HEK293 (cell line): Measurements from ENCODE around the gene SFMBT2.

Experiments
- CTCF ChIA-PET: fragments of 350-600 bp; formaldehyde crosslinking; extraction: SDS; loops from one replicate; lab custom pipeline; 2021; ENCODE audit warnings: antibody characterized with exemption; lab: Yijun Ruan, JAX
- POLR2A ChIA-PET: fragments of 300-600 bp; formaldehyde crosslinking; extraction: SDS; loops from one replicate; lab custom pipeline; 2020; ENCODE audit warnings: antibody characterized with exemption, inconsistent platforms; lab: Yijun Ruan, JAX
- H3K27ac ChIP-seq: fragments of 200-500 bp; sonication (Bioruptor generic); 2 replicates; pipeline ENCODE4 v1.5.1; 2014; ENCODE audit warnings: low read depth, low read length, control low read depth, inconsistent platforms; ENCODE audit errors: extremely low read depth
- H3K36me3 ChIP-seq, 2 experiments: fragments of 200-500 bp in 1 of 2; sonication (Bioruptor generic) in 1 of 2; 1 replicate in 1 of 2; 2 replicates in 1 of 2; pipeline ENCODE4 v1.5.1; 2014 to 2017; ENCODE audit warnings: inconsistent platforms in 2 of 2, low read length in 2 of 2; ENCODE audit not compliant: control insufficient read depth in 2 of 2, insufficient read depth in 1 of 2
- H3K4me1 ChIP-seq: fragments of 200-500 bp; sonication (Bioruptor generic); 2 replicates; pipeline ENCODE4 v1.5.1; 2014; ENCODE audit warnings: mild to moderate bottlenecking, low read length, inconsistent platforms; ENCODE audit not compliant: control insufficient read depth, insufficient read depth
- H3K4me3 ChIP-seq: 2 replicates; pipeline ENCODE4 v1.5.1; 2011; ENCODE audit warnings: low read depth, mild to moderate bottlenecking, control low read depth, low read length, moderate library complexity
- H3K9me3 ChIP-seq: fragments of 200-500 bp; sonication (Bioruptor generic); 2 replicates; pipeline ENCODE4 v1.5.1; 2014; ENCODE audit warnings: low read depth, low read length, inconsistent platforms; ENCODE audit not compliant: control insufficient read depth, insufficient read depth
- GLI4 ChIP-seq: fragments of 450-650 bp; formaldehyde crosslinking; IDR thresholded peaks from 2 replicates; pipeline ENCODE4 v1.5.1; 2016; ENCODE audit warnings: missing biosample characterization, missing genetic modification characterization
- HIC1 ChIP-seq: fragments of 450-650 bp; formaldehyde crosslinking; IDR thresholded peaks from 2 replicates; pipeline ENCODE4 v1.5.1; 2016; ENCODE audit warnings: missing biosample characterization, missing genetic modification characterization
- IKZF3 ChIP-seq: fragments of 450-650 bp; IDR thresholded peaks from 2 replicates; pipeline ENCODE4 v1.5.0; 2018; ENCODE audit warnings: missing biosample characterization, mild to moderate bottlenecking, missing genetic modification characterization, moderate library complexity
- INSM2 ChIP-seq: fragments of 450-650 bp; formaldehyde crosslinking; IDR thresholded peaks from 2 replicates; pipeline ENCODE4 v1.5.1; 2016; ENCODE audit warnings: missing biosample characterization, missing genetic modification characterization
- MYNN ChIP-seq: fragments of 450-650 bp; formaldehyde crosslinking; IDR thresholded peaks from 2 replicates; pipeline ENCODE4 v1.5.1; 2016; ENCODE audit warnings: missing biosample characterization, missing genetic modification characterization, borderline replicate concordance
- SETDB1 ChIP-seq: IDR thresholded peaks from one replicate; pipeline ENCODE4 v1.6.1; 2017; ENCODE audit warnings: mild to moderate bottlenecking, low read length, moderate library complexity, mixed read lengths; ENCODE audit not compliant: insufficient read length
- TRIM28 ChIP-seq: IDR thresholded peaks from 2 replicates; pipeline ENCODE4 v1.6.1; 2011; ENCODE audit warnings: low read length, control low read depth, borderline replicate concordance
- ZBTB17 ChIP-seq: fragments of 450-650 bp; formaldehyde crosslinking; IDR thresholded peaks from 2 replicates; pipeline ENCODE4 v1.5.1; 2016; ENCODE audit warnings: missing biosample characterization, missing genetic modification characterization
- ZEB2 ChIP-seq: fragments of 450-650 bp; formaldehyde crosslinking; IDR thresholded peaks from 2 replicates; pipeline ENCODE4 v1.5.1; 2016; ENCODE audit warnings: missing biosample characterization, missing genetic modification characterization
- ZNF121 ChIP-seq: fragments of 450-650 bp; formaldehyde crosslinking; IDR thresholded peaks from 2 replicates; pipeline ENCODE4 v1.5.1; 2016; ENCODE audit warnings: missing biosample characterization, missing genetic modification characterization
- ZNF19 ChIP-seq: fragments of 450-650 bp; formaldehyde crosslinking; IDR thresholded peaks from 2 replicates; pipeline ENCODE4; 2016; ENCODE audit warnings: missing biosample characterization, missing genetic modification characterization, low read depth
- ZNF2 ChIP-seq: fragments of 450-650 bp; formaldehyde crosslinking; IDR thresholded peaks from 2 replicates; pipeline ENCODE4 v1.5.1; 2016; ENCODE audit warnings: missing biosample characterization, missing genetic modification characterization
- ZNF23 ChIP-seq: fragments of 450-650 bp; formaldehyde crosslinking; IDR thresholded peaks from 2 replicates; pipeline ENCODE4 v1.5.1; 2016; ENCODE audit warnings: missing biosample characterization, missing genetic modification characterization, borderline replicate concordance
- ZNF248 ChIP-seq: fragments of 450-650 bp; formaldehyde crosslinking; IDR thresholded peaks from 2 replicates; pipeline ENCODE4 v1.5.1; 2017; ENCODE audit warnings: missing biosample characterization, missing genetic modification characterization
- ZNF266 ChIP-seq: fragments of 450-650 bp; formaldehyde crosslinking; IDR thresholded peaks from 2 replicates; pipeline ENCODE4 v1.5.1; 2016; ENCODE audit warnings: missing biosample characterization, missing genetic modification characterization, low read depth
- ZNF324 ChIP-seq: fragments of 450-650 bp; formaldehyde crosslinking; IDR thresholded peaks from 2 replicates; pipeline ENCODE4 v1.5.1; 2016; ENCODE audit warnings: missing biosample characterization, missing genetic modification characterization
- ZNF350 ChIP-seq: fragments of 450-650 bp; formaldehyde crosslinking; IDR thresholded peaks from 2 replicates; pipeline ENCODE4 v1.5.0; 2017; ENCODE audit warnings: missing biosample characterization, mild to moderate bottlenecking, missing genetic modification characterization
- ZNF404 ChIP-seq: fragments of 450-650 bp; formaldehyde crosslinking; IDR thresholded peaks from 2 replicates; pipeline ENCODE4 v1.5.1; 2017; ENCODE audit warnings: missing biosample characterization, missing genetic modification characterization
- ZNF416 ChIP-seq: fragments of 450-650 bp; formaldehyde crosslinking; IDR thresholded peaks from 2 replicates; pipeline ENCODE4 v1.5.1; 2016; ENCODE audit warnings: missing biosample characterization, missing genetic modification characterization
- ZNF423 ChIP-seq: fragments of 450-650 bp; formaldehyde crosslinking; IDR thresholded peaks from 2 replicates; pipeline ENCODE4 v1.5.1; 2016; ENCODE audit warnings: missing biosample characterization, missing genetic modification characterization
- ZNF624 ChIP-seq: fragments of 450-650 bp; formaldehyde crosslinking; IDR thresholded peaks from 2 replicates; pipeline ENCODE4 v1.5.1; 2017; ENCODE audit warnings: missing biosample characterization, missing genetic modification characterization
- ZNF660 ChIP-seq: fragments of 450-650 bp; IDR thresholded peaks from 2 replicates; pipeline ENCODE4 v1.5.1; 2018; ENCODE audit warnings: missing biosample characterization, mild to moderate bottlenecking, missing genetic modification characterization
- ZNF777 ChIP-seq: fragments of 450-650 bp; formaldehyde crosslinking; IDR thresholded peaks from 2 replicates; pipeline ENCODE4 v1.5.1; 2017; ENCODE audit warnings: missing biosample characterization, missing genetic modification characterization, borderline replicate concordance
- ZNF791 ChIP-seq: fragments of 450-650 bp; formaldehyde crosslinking; IDR thresholded peaks from 2 replicates; pipeline ENCODE4 v1.5.1; 2016; ENCODE audit warnings: missing biosample characterization, missing genetic modification characterization
- ZSCAN18 ChIP-seq: fragments of 450-650 bp; formaldehyde crosslinking; IDR thresholded peaks from 2 replicates; pipeline ENCODE4 v1.5.1; 2016; ENCODE audit warnings: missing biosample characterization, missing genetic modification characterization
- ZSCAN30 ChIP-seq: fragments of 450-650 bp; IDR thresholded peaks from 2 replicates; pipeline ENCODE4 v1.5.1; 2018; ENCODE audit warnings: missing biosample characterization, mild to moderate bottlenecking, missing genetic modification characterization, moderate library complexity
- TF ChIP-seq, protein P1 (sequence below): fragments of 450-650 bp; formaldehyde crosslinking; IDR thresholded peaks from 2 replicates; pipeline ENCODE4 v1.5.1; 2016; ENCODE audit warnings: missing biosample characterization, missing genetic modification characterization

SFMBT2 gene

DNA sequence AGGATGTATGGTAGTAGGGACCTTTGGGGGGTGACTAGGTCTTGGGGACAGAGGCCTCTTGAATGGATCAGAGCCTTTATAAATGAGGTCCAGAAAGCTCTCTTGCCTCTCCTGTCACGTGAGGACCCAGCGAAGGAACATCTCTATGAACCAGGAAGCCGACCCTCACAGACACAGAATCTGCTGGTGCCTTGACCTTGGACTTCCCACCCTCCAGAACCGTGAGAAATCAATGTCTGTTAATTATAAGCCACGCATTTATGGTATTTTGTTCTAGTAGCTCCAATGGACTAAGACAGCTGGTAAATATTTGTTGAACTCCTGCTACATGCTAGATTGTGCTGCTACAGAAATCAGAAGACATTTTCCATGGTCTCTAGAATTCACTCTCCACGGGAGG lies 276.9 kb downstream of the SFMBT2 start:
- Histone ChIP-seq H3K4me1 (peaks cover 2% of the 10 kb centered on the region; the same call in 1 of the 2 replicates), H3K27ac (no peak overlapping the region), H3K4me3 (no peak overlapping the region), H3K36me3 (no peaks in the 10 kb centered on the region), H3K9me3 (no peaks in the 10 kb centered on the region)
- ChIA-PET CTCF (interaction anchor here (1.3 to 1.4 kb wide), 2 partner anchors 214 to 283 kb away, joined by 3 to 4 read pairs; no protein-coding TSS in a partner anchor), POLR2A (no interaction called here)
- TF ChIP-seq TRIM28, result no peak
- TF ChIP-seq ZNF404 (tag by site-specific recombination), result no peak
- TF ChIP-seq IKZF3 (tag by site-specific recombination), result no peak
- TF ChIP-seq MYNN (tag by site-specific recombination), result no peak
- TF ChIP-seq SETDB1, result peak; percentile 24
- no peak for TF ChIP-seq HIC1 (tag by site-specific recombination)
- TF ChIP-seq ZNF19 (tag by site-specific recombination), result no peak
- TF ChIP-seq ZNF2 (tag by site-specific recombination), result no peak

- Histone ChIP-seq H3K4me3 (no peak overlapping the region), H3K4me1 (peaks cover 2% of the 10 kb centered on the region; the same call in 1 of the 2 replicates), H3K27ac (no peak overlapping the region), H3K36me3 (no peaks in the 10 kb centered on the region), H3K9me3 (no peaks in the 10 kb centered on the region)
- POLR2A ChIA-PET, result no interaction called here
- CTCF ChIA-PET, result interaction anchor here (2.8 kb wide), 1 partner anchor 12 kb away, joined by 13 read pairs; no protein-coding TSS in a partner anchor
- TF ChIP-seq ZNF324 (tag by site-specific recombination) (no peak), ZNF777 (tag by site-specific recombination) (no peak), MYNN (tag by site-specific recombination) (no peak), HIC1 (tag by site-specific recombination) (peak; percentile 51; the same call in 1 of the 2 replicates), ZEB2 (peak; percentile 44; the same call in 1 of the 2 replicates), ZSCAN30 (tag by site-specific recombination) (peak; percentile 51; the same call in 1 of the 2 replicates), ZNF791 (tag by site-specific recombination) (no peak), ZNF248 (tag by site-specific recombination) (no peak), ZSCAN18 (tag by site-specific recombination) (no peak), GLI4 (no peak), ZNF660 (no peak; the same call in 1 of the 2 replicates), ZNF423 (tag by site-specific recombination) (no peak), INSM2 (tag by site-specific recombination) (peak; percentile 49), ZNF350 (tag by site-specific recombination) (no peak), ZNF19 (tag by site-specific recombination) (no peak), ZNF23 (tag by site-specific recombination) (no peak), ZNF266 (no peak), ZNF416 (tag by site-specific recombination) (no peak), ZNF121 (tag by site-specific recombination) (no peak), ZNF2 (tag by site-specific recombination) (no peak), ZBTB17 (tag by site-specific recombination) (peak; percentile 48; the same call in 1 of the 2 replicates), ZNF624 (tag by site-specific recombination) (no peak)
- TF ChIP-seq, protein P1, sequence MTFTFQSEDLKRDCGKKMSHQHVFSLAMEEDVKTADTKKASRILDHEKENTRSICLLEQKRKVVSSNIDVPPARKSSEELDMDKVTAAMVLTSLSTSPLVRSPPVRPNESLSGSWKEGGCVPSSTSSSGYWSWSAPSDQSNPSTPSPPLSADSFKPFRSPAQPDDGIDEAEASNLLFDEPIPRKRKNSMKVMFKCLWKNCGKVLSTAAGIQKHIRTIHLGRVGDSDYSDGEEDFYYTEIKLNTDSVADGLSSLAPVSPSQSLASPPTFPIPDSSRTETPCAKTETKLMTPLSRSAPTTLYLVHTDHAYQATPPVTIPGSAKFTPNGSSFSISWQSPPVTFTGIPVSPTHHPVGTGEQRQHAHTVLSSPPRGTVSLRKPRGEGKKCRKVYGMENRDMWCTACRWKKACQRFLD (tag by site-specific recombination), result no peak
Observed at GRCh38 chr10:7133278-7133677, 277.6 kb downstream of the SFMBT2 start.
